Measurements from ENCODE around the gene RNASEH2B. TPM values are rescaled to one million over a fixed set of nuclear protein-coding genes. Genes with fewer than 3 reads are reported as not detected.

Gene RNASEH2B
- total and polyA plus RNA-seq, 9 of the 15 experiments (the other 6 are each of a cell fraction or from before 2014, with no cell fraction given), result 26.3 to 109 (median 62.5) TPM

DNA sequence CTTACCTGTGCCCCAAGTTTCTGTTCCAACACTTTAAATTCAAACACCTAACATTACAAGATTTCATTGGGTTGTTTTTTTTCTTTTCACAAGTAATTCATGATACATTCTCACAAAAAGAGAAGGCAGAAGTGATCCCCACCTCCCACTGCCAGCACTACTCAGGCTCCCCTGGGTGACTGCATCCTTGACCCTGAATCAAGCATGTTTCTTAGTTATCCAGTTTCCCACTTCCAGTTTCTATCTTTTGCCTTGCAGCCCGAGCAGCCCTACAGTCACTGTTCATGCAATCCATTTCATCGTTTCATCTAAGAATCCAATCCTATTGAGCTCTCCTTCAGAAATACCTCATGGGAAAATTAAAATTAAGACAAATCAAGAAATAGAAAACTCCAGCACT, 61.4 kb downstream of the RNASEH2B start:
- intact Hi-C loops (cut with micrococcal nuclease), result no loop called here
- BruUV-seq (replicated peaks), result no TSS peak
- H3K9me3 ChIP-seq (replicated peaks; ENCODE audit: control insufficient read depth, insufficient read depth, low read depth, low read length), result no peaks in the 10 kb centered on the region
- no peaks in the 10 kb centered on the region for H4K20me1 ChIP-seq (replicated peaks; ENCODE audit: control insufficient read depth, insufficient read depth, low read length)
- no peak overlapping the region for H3K4me3 ChIP-seq
- ChIA-PET CTCF (ENCODE audit: low intra/inter-chr PET ratio) (no interaction called here), POLR2A (no interaction called here)
- 94% methylated on average over 2 of the region's 2 CpGs for WGBS (ENCODE audit: insufficient coverage, low coverage, missing lambda C conversion rate)
- in situ Hi-C loops (cut with MboI), result no loop called here
- H3K79me2 ChIP-seq (ENCODE audit: control insufficient read depth, insufficient read depth, low read length), result no peaks in the 10 kb centered on the region
- H3K4me1 ChIP-seq (replicated peaks in 1 of 2; ENCODE audit: control insufficient read depth in 2 of 2, insufficient read depth in 2 of 2, low read length in 2 of 2), result no peaks in the 10 kb centered on the region
- FAIRE-seq (no peak), ATAC-seq (no peak), DNase-seq (ENCODE audit: extremely low read depth in 1 of 4, low spot score in 3 of 4) (no peak)
- TF ChIP-seq, protein P1, sequence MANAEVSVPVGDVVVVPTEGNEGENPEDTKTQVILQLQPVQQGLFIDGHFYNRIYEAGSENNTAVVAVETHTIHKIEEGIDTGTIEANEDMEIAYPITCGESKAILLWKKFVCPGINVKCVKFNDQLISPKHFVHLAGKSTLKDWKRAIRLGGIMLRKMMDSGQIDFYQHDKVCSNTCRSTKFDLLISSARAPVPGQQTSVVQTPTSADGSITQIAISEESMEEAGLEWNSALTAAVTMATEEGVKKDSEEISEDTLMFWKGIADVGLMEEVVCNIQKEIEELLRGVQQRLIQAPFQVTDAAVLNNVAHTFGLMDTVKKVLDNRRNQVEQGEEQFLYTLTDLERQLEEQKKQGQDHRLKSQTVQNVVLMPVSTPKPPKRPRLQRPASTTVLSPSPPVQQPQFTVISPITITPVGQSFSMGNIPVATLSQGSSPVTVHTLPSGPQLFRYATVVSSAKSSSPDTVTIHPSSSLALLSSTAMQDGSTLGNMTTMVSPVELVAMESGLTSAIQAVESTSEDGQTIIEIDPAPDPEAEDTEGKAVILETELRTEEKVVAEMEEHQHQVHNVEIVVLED (CRISPR knock-in tag; IDR thresholded peaks at IDR 0.05), result no peak
- no peak for TF ChIP-seq SMARCA4 (IDR thresholded peaks at IDR 0.05)
- TF ChIP-seq ZFP1 (CRISPR knock-in tag; IDR thresholded peaks at IDR 0.05), result no peak
- TF ChIP-seq E2F3 (CRISPR knock-in tag; IDR thresholded peaks at IDR 0.05), result no peak
- TF ChIP-seq, protein P2, sequence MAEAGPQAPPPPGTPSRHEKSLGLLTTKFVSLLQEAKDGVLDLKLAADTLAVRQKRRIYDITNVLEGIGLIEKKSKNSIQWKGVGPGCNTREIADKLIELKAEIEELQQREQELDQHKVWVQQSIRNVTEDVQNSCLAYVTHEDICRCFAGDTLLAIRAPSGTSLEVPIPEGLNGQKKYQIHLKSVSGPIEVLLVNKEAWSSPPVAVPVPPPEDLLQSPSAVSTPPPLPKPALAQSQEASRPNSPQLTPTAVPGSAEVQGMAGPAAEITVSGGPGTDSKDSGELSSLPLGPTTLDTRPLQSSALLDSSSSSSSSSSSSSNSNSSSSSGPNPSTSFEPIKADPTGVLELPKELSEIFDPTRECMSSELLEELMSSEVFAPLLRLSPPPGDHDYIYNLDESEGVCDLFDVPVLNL (CRISPR knock-in tag; IDR thresholded peaks at IDR 0.05; ENCODE audit: low read depth), result no peak
- TF ChIP-seq RAD51 (IDR thresholded peaks at IDR 0.05; ENCODE audit: borderline replicate concordance, low read depth), result no peak
- TF ChIP-seq RUNX1 (IDR thresholded peaks at IDR 0.05; ENCODE audit: low read depth), result no peak
- no peak for TF ChIP-seq JUN (IDR thresholded peaks at IDR 0.05; ENCODE audit: borderline replicate concordance, low read depth, low read length)
- TF ChIP-seq JUN (CRISPR knock-in tag; IDR thresholded peaks at IDR 0.05; ENCODE audit: borderline replicate concordance), result no peak
- no peak for TF ChIP-seq HBP1 (CRISPR knock-in tag; IDR thresholded peaks at IDR 0.05)
- no peak for TF ChIP-seq LARP7 (IDR thresholded peaks at IDR 0.05)
- TF ChIP-seq TCF7 (IDR thresholded peaks at IDR 0.05; ENCODE audit: borderline replicate concordance), result no peak
- TF ChIP-seq ZNF785 (CRISPR knock-in tag; IDR thresholded peaks at IDR 0.05), result no peak
- H3K4me2 ChIP-seq (ENCODE audit: insufficient read depth, low read length), result no peak overlapping the region
- no peak overlapping the region for H3K9ac ChIP-seq (ENCODE audit: insufficient read depth in 1 of 2, low read depth in 2 of 2, low read length in 2 of 2)
- H3K36me3 ChIP-seq (ENCODE audit: control insufficient read depth, insufficient read depth, low read length), result peaks cover 2% of the 10 kb centered on the region; the same call in 1 of the 3 replicates
- no peak overlapping the region for H2AFZ ChIP-seq (ENCODE audit: low read depth, low read length)
- H3K27ac ChIP-seq (ENCODE audit: extremely low read depth, low read depth, low read length), result no peak overlapping the region
- H3K27me3 ChIP-seq (ENCODE audit: control insufficient read depth in 2 of 2, insufficient read depth in 2 of 2, low read length in 2 of 2), result no peaks in the 10 kb centered on the region
- no peaks in the 10 kb centered on the region for H3K9me1 ChIP-seq (ENCODE audit: control insufficient read depth, insufficient read depth, low read length)

Data from K562 (cell line).